Fibroblast of villous mesenchyme (primary cell): ENCODE results near the gene HNRNPM. TPM values are rescaled to one million over a fixed set of nuclear protein-coding genes. Genes with fewer than 3 reads are reported as not detected.

ENCODE experiments used
- DNase-seq: peaks from one replicate; pipeline ENCODE4 v3.0.0-alpha.2; 2010; ENCODE audit warnings: low read depth
- H3K4me3 ChIP-seq: 2 replicates; pipeline ENCODE4 v1.5.1; 2011; ENCODE audit warnings: low read depth, mild to moderate bottlenecking, low read length
- total RNA-seq: library from RNA; depleted of rRNA; stranded (reverse); fragments of >200 nt; gene quantifications from 2 replicates; pipeline ENCODE4 v1.2.3, GENCODE V29; 2012
- TF ChIP-seq, protein P1 (sequence below): IDR thresholded peaks from 2 replicates; pipeline ENCODE4 v1.5.1; 2012; ENCODE audit warnings: low read depth, mild to moderate bottlenecking, low read length; ENCODE audit not compliant: insufficient read depth

Gene HNRNPM
- total RNA-seq, 1 donor: 41.9 TPM

DNA sequence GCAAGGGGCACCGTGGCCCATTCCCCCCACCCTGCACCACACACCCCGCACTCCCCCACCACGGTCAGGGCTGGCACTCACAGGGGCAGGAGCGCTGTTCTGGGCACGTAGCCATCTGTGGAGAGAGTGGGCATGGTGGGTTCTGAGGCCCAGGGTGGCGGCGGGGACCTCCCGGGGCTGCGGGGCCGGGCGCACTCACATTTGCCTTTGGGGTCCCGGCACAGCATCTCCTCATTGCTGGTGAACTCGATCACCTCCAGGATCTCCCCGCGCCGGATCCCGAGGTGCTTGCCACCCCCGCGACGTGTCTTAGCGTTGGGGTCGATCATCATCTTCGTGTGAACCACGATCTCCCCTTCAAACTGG lies 45.6 kb downstream of the HNRNPM start:
- no peak for DNase-seq
- TF ChIP-seq, protein P1, sequence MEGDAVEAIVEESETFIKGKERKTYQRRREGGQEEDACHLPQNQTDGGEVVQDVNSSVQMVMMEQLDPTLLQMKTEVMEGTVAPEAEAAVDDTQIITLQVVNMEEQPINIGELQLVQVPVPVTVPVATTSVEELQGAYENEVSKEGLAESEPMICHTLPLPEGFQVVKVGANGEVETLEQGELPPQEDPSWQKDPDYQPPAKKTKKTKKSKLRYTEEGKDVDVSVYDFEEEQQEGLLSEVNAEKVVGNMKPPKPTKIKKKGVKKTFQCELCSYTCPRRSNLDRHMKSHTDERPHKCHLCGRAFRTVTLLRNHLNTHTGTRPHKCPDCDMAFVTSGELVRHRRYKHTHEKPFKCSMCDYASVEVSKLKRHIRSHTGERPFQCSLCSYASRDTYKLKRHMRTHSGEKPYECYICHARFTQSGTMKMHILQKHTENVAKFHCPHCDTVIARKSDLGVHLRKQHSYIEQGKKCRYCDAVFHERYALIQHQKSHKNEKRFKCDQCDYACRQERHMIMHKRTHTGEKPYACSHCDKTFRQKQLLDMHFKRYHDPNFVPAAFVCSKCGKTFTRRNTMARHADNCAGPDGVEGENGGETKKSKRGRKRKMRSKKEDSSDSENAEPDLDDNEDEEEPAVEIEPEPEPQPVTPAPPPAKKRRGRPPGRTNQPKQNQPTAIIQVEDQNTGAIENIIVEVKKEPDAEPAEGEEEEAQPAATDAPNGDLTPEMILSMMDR: no peak
- H3K4me3 ChIP-seq: no peak overlapping the region

DNA sequence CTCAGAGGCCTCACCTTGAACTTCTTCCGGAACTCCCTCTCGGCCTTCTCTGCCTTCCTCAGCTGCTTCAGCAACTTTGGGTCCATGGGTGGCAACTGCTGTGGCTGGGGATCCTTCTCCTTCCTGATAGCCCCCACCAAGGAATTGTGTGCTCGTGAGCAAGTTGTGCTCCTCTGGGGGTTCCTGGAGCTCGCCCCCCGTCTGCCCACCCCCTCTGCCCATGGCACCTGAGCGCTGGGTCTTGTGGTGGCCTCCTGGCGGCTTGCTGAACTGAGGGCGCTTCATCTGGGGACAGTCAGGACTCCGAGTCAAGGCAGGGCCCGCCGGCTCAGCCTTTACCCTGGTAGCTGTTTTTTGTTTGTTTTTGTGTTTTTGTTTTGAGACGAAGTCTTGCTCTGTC lies 46.1 kb downstream of the HNRNPM start:
- DNase-seq: no peak
- H3K4me3 ChIP-seq: no peak overlapping the region
- TF ChIP-seq, protein P1: no peak

DNA sequence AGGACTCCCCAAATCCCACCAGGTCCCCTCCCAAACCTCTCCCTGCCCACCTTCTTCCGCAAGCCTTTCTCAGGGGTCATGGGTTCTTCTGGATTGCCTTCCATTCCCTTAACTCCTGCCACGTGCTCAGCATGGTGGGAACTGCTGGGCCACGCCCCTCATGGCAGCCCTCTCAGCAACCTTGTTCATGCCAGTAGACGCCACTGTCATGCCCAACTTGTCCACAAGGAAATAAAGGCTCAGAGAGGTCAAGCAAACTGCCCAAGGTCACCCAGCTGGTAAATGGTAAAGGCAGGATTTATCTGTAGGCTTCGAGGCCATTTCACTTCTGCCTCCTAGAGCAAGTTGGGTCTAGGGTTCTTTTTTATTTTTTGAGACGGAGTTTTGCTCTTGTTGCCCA lies 46.8 kb downstream of the HNRNPM start:
- TF ChIP-seq, protein P1: no peak
- DNase-seq: no peak

DNA sequence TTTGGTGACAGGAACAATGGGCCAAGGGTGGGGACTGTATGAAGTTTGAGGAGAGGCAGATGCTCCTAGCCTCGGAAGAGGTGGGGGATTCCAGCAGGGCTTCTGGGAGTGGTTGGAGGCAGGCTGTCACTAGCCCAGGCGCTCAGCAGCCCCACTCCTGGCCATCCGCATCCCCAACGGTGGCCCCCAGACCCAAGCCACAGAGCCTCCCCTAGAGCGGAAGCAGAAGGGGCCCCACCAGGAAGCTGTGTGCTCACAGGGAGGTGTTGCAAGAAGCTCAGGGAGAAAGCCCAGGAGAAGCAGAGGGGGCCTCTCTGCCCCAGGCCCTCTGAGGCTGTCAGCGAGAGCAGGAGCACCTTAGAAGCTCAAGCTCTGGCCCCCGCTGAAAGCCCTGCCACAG lies 49.4 kb downstream of the HNRNPM start:
- TF ChIP-seq, protein P1: no peak

More for the DNA sequence above, 46.8 kb downstream of the HNRNPM start:
- H3K4me3 ChIP-seq: no peak overlapping the region

DNA sequence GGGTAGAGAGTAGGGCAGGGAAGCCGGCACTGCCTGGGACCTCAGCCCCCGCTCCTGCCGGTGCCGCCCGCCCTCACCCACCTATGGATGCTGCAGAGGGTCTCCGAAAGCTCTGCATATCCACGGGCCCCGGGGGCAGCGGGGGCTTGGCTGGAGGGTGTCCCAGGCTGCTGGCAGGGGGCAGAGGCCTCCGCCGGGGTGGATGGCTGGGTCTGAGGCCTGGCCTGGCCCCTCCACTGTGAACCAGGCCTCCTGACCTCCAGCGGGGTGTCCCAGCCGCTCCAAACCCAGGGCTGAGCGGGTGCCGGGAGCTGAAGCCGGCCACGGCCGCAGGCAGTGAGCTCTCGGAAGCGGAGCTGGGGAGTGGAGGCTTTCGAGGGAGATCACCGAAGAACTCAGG lies 53.5 kb downstream of the HNRNPM start:
- TF ChIP-seq, protein P1: no peak
- DNase-seq: no peak
- H3K4me3 ChIP-seq: no peak overlapping the region

More for the DNA sequence above, 49.4 kb downstream of the HNRNPM start:
- no peak overlapping the region for H3K4me3 ChIP-seq
- no peak for DNase-seq

DNA sequence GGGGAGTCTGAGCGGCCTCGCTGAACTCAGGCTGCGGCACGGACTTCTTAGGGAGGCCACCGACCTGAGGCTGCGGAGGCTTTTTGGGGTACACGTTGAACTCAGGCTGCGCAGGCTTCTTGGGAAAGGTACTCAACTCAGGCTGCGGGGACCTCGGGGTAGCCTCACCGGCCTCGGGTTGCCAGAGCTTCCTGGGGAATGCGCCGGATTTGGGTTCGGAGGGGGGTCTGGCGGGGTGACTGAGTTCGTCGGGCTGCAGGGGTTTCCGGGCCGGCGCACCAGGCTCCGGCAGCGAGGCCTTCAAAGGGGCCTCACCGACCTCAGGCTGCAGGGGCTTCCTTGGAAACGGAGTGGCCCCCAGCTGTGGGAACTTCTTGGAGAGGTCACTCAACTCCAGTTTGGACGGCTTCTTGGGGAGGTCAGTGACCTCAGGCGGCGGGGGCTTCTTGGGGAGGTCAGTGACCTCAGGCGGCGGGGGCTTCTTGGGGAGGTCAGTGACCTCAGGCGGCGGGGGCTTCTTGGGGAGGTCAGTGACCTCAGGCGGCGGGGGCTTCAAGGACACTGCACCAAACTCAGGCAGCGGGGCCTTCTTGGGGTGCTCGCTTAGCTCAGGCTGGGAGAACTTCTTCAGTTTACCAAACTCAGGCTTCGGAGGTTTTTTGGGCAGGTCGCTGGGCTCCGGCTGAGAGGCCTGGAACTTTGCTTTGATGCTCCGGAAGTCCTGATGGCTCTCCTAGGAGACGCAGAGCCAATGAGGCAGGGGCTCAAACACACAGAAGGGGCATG lies 54.5 kb downstream of the HNRNPM start:
- TF ChIP-seq, protein P1: no peak
- H3K4me3 ChIP-seq: no peak overlapping the region
- DNase-seq: no peak

DNA sequence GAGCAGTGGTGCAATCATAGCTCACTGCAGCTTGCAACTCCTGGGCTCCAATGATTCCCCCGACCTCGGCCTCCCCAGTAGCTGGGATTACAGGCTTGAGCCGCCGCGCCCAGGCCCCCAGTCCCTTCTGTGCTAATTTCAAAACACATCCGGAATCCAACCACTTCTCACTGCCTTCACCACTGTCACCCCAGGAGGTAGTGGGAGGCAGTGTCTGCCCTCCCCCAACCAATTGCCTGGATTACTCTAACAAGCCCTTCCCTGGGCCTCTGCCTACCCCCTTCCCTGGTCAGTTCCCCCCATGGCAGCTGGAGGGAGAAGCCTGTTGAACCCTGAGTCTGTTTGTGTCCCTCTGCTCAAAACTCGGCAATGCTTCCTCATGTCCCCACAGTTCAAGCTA lies 55.4 kb downstream of the HNRNPM start:
- TF ChIP-seq, protein P1: no peak
- peak; percentile 23 for DNase-seq

More for the DNA sequence above, 55.4 kb downstream of the HNRNPM start:
- H3K4me3 ChIP-seq: no peak overlapping the region
